Measurements from ENCODE around the gene EGFR.

EGFR gene

GRCh38 chr7:55110993-55111361, 92.2 kb downstream of the EGFR start:
- Histone ChIP-seq H3K4me1 (peaks cover 57% of the 10 kb centered on the region), H3K36me3 (peaks cover 3% of the 10 kb centered on the region), H3K27me3 (no peaks in the 10 kb centered on the region), H3K4me3 (ENCODE audit: low read depth, low read length) (no peak overlapping the region), H3K9me3 (no peaks in the 10 kb centered on the region)
- no peak for TF ChIP-seq CTCF (IDR thresholded peaks at IDR 0.05; ENCODE audit: low read depth, low read length)
- no peak for DNase-seq

- no peak for DNase-seq
- H3K9me3 ChIP-seq = no peaks in the 10 kb centered on the region
- peaks cover 48% of the 10 kb centered on the region for H3K4me1 ChIP-seq
- no peaks in the 10 kb centered on the region for H3K27me3 ChIP-seq
- H3K36me3 ChIP-seq = peaks cover 3% of the 10 kb centered on the region
- H3K4me3 ChIP-seq (ENCODE audit: low read depth, low read length) = no peak overlapping the region
- no peak for TF ChIP-seq CTCF (IDR thresholded peaks at IDR 0.05; ENCODE audit: low read depth, low read length)
Measured at GRCh38 chr7:55112056-55112455, 93.2 kb downstream of the EGFR start.

- DNase-seq = no peak
- Histone ChIP-seq H3K4me1 (peaks cover 31% of the 10 kb centered on the region), H3K36me3 (peaks cover 6% of the 10 kb centered on the region), H3K4me3 (ENCODE audit: low read depth, low read length) (no peak overlapping the region), H3K9me3 (no peaks in the 10 kb centered on the region), H3K27me3 (no peaks in the 10 kb centered on the region)
- TF ChIP-seq CTCF (IDR thresholded peaks at IDR 0.05; ENCODE audit: low read depth, low read length) = no peak
Measured at GRCh38 chr7:55113760-55114540, 95.1 kb downstream of the EGFR start.

GRCh38 chr7:55117286-55117685, 98.5 kb downstream of the EGFR start:
- Histone ChIP-seq H3K4me1 (peaks cover 40% of the 10 kb centered on the region), H3K36me3 (peaks cover 14% of the 10 kb centered on the region), H3K9me3 (no peaks in the 10 kb centered on the region), H3K4me3 (ENCODE audit: low read depth, low read length) (no peak overlapping the region), H3K27me3 (no peaks in the 10 kb centered on the region)
- TF ChIP-seq CTCF (IDR thresholded peaks at IDR 0.05; ENCODE audit: low read depth, low read length) = no peak
- no peak for DNase-seq

- H3K4me1 ChIP-seq = peaks cover 38% of the 10 kb centered on the region
Measured at GRCh38 chr7:55118426-55118825, 99.6 kb downstream of the EGFR start.

More at GRCh38 chr7:55118426-55118825, 99.6 kb downstream of the EGFR start:
- no peak overlapping the region for H3K4me3 ChIP-seq (ENCODE audit: low read depth, low read length)
- DNase-seq = no peak
- H3K9me3 ChIP-seq = no peaks in the 10 kb centered on the region
- peaks cover 15% of the 10 kb centered on the region for H3K36me3 ChIP-seq
- no peak for TF ChIP-seq CTCF (IDR thresholded peaks at IDR 0.05; ENCODE audit: low read depth, low read length)
- no peaks in the 10 kb centered on the region for H3K27me3 ChIP-seq
